Body of pancreas (tissue), 4 donors: ENCODE measurements around the gene SKAP2.

Experiments used
- CTCF ChIP-seq, 7 experiments: fragments of 450-650 bp in 4 of 7; fragments of 200-600 bp in 3 of 7; sonication (generic) in 3 of 7; IDR thresholded peaks; one replicate each; pipeline ENCODE4 v1.5.1; 2016 to 2019; ENCODE audit warnings: antibody characterized with exemption in 7 of 7
- POLR2A ChIP-seq, 3 donors: fragments of 450-650 bp; IDR thresholded peaks; one replicate each; pipeline ENCODE4 v1.6.1; 2016; ENCODE audit warnings: antibody characterized with exemption in 3 of 3, mild to moderate bottlenecking in 2 of 3

GRCh38 chr7:26691406-26691805 is 173.0 kb downstream of the SKAP2 start:
- TF ChIP-seq POLR2A (IDR thresholded peaks at IDR 0.05) (no peak), CTCF (IDR thresholded peaks at IDR 0.05) (no peak)
